Epidermal melanocyte (primary cell): ENCODE measurements around the gene RHPN2.
"Not testable (repeated sequence)": the region's sequence is repeated elsewhere in the genome, so short reads cannot be mapped to it uniquely, and the experiment has no call there.

Experiments
- DNase-seq: peaks from one replicate; pipeline ENCODE4 v3.0.0; 2011; ENCODE audit warnings: low spot score; ENCODE audit not compliant: insufficient read length

RHPN2 gene

GRCh38 chr19:33032218-33032781, 32.4 kb downstream of the RHPN2 start:
- no peak for DNase-seq

- no peak for DNase-seq
These were observed 34.9 kb downstream of the RHPN2 start for GRCh38 chr19:33029746-33030303.

DNA sequence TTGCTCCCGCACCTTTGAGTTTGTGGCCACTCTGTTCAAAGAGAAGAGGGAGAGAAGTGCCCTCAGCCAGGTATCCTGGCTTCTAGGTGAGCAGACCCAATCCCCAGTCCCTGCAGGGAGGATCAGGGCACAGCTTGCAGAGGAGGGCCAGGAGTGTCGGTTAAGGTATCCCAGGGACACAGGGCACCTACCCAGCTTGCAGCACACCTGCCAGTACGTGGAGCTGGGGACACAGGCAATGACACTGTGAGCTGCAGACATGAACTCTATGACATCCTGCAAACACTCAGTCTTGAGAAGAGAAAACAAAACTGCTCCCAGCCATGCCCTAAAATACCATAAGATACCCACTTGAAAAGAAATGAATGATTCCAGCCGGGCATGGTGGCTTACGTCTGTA, 38.1 kb downstream of the RHPN2 start:
- not testable (repeated sequence) for DNase-seq

DNA sequence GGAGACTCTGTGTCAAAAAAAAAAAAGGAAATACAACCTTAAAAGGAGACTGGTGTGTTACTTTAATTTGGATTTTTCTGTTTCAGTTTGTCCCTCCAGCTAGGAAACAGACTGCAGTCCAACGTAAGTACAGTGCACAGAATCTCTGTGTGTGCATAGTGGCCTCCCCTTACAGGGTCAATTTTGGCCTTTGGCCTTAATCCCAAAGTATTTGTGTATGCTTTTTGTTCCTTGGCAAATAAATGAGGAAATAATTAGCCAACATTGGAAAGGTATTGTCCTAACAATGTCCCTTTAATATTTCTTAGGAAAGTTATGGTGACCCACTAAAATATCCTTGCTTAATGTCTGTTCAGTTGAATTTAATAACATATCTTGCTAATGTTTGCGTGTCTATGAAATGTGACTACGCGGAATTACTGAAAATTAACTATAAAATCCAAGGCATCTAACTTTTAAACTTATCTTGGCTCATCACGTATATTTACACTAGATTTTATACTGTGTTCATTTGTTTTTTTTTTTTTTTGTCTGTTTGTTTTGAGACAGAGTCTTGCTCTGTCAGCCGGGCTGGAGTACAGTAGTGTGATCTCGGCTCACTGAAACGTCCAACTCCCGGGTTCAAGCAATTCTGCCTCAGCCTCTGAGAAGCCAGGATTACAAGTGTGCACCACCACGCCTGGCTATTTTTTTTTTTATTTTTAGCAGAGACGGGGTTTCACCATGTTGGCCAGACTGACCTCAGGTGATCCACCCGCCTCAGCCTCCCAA, 39.0 kb downstream of the RHPN2 start:
- not testable (repeated sequence) for DNase-seq

DNA sequence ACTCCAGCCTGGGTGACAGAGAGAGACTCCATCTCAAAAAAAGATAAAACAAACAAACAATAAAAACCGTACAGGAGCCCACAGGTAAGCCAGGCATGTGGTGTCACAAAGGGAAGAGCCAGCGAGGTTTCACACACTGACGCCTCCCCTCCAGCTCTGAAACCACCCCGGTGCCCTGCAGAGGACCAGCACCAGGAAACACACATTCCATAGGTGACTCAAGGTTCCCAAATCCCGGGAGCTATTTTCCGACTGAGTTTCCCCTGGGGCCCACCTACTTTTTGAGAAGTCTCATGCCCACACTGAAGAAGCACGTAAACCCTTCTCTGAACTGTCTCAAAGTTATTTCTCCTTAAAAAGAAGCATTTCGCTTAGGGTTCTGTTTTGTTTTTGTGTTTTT, 40.3 kb downstream of the RHPN2 start:
- no peak for DNase-seq

DNA sequence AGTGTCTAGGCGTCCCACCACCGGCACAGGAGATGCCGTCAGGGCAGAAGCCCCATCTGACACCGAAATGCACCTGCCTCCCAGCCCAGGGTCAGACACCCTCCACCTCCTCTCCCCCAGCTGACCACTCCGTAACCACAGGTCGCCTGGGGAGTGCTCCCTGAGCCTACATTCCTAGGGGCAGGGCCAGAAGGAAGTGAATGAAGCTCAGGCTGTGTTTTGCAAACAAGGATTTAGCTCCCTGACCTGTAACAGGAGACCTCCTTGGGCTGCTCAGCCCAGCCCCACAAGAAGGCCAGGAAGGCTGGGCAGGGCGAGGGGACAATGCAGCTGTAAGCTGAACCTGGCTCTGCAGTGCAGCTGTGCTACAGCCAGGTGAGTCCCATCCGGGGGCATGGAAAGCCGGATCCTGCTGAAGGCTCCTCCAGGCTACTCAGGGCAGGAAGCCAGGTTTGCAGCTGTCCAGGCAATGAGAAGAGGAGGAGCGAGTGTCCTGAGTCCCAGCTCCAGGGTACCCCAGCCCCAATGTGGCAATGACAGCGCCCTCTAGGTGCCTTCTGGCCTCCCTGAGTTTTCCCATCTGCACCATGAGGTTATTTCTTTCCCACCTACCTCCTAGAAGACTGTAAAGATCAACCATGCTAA, 42.1 kb downstream of the RHPN2 start:
- no peak for DNase-seq

DNA sequence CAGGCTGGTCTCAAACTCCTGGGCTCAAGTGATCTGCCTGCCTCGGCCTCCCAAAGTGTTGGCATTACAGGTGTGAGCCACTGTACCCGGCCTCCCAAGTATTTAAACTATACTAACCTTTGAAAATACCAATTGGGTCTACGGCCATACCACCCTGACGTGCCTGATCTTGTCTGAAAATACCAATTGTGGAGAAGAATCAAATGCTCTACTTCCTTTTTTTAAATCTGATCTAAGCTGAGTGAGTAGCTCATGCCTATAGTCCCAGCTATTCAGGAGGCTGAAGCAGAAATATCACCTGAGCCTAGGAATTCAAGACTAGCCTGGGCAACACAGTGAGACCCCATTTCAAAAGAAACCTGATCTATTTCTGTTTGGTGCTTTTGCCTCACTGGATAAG, 53.8 kb downstream of the RHPN2 start:
- DNase-seq, result not testable (repeated sequence)

GRCh38 chr19:33008738-33009137, 56.0 kb downstream of the RHPN2 start:
- no peak for DNase-seq

- DNase-seq, result no peak
These were observed 59.2 kb downstream of the RHPN2 start for GRCh38 chr19:33005440-33005839.

- not testable (repeated sequence) for DNase-seq
These were observed 61.2 kb downstream of the RHPN2 start for GRCh38 chr19:33003424-33004024.

DNA sequence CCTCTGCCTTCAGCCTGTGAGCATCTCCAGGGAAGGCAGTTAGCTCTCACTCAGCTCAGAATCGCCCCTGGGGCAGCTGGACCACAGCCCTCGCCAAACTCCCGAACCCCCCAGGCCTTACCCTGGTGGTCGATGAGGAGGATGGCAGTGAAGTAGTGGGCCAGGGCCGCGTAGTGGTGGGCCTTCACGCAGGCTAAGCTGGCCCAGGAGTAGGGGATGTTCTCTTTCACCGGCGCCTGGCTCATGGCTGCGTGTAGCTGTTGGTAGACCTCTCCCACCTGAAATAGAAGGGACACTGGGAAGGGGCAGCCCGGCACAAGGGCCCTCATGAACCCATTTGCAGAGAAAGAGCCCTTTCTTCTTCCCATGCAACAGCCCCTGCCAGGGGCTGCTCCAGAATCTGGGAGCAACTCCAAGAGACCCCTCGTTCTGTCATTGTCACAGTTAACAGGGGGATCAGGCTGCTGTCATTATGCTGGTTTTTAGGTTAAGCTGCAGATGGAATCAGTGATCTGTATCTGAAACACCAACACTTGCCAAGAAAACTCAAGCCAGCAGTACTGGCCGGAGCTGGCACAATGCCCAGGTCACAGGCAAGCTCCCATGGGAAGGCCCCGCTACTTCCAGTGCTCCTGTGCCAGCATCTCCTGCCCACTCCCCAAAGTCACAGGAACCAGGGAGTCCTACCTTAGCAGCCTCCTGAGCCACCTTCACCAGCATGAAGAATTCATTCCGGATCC, 62.4 kb downstream of the RHPN2 start:
- DNase-seq, result not testable (repeated sequence)

- DNase-seq, result no peak
These were observed 63.8 kb downstream of the RHPN2 start for GRCh38 chr19:33000910-33001309.

GRCh38 chr19:33000510-33000909, 64.2 kb downstream of the RHPN2 start:
- no peak for DNase-seq

DNA sequence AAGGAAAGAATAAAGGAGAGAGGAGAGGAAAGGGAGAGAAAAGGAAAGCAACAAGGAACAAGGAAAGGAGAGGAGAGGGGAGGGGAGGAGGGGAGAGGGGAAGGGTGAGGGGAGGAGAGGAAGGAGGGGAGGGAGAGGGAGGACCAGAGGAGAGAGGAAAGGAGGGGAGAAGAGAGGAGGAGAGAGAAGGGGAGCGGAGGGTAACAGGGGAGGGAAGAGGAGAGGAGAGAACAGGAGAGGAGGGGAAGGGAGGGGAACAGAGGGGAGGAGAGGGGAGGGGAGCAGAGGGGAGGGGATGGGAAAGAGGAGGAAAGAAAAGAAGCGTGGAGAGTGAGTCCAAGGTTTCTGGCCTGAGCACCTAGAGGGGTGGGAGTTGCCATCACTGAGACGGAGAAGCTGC, 66.0 kb downstream of the RHPN2 start:
- DNase-seq, result no peak

DNA sequence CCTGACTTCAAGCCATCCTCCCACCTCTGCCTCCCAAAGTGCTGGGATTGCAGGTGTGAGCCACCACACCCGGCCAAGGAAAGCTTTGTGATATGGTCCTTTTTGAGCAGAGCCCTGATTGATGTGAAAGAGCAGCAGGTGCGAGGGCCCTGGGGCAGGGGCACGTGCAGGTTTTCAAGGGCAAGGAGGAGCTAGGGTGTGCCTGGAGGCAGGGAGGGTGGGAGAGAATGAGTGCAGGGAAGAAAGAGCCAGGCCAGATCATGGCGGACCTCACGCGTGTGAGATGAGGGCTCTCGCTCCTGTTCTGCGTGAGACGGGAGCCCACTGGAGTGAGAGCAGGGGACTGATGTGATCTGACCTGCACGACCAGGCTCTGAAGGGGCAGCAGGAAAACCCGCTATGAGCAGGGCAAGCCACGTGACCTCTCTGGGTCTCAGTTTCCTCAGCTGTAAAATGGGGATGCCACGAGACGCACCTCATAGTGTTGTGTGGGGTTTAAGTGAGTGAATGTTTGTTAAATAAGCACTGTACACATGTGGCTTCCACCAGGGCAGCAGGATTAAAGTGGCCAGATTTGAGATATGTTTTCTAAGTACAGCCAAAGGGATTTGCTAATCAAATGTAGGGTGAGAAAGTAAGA, 66.9 kb downstream of the RHPN2 start:
- DNase-seq, result no peak

DNA sequence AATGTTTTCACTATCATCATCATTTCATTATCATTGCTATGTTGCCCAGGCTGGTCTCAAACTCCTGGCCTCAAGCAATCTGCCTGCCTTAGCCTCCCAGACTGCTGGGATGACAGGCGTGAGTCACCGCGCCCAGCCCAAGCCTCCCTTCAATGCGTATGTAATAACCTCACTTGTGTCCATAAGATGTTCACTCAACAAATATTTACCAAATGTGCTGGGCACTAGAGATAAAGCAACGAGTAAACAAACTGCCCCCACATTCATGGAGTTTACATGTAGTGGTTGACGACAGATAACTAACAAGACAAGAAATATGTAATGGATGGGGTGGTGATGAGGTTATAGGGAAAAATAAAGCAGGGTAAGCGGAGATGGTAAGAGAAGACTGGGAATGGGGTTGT, 67.6 kb downstream of the RHPN2 start:
- not testable (repeated sequence) for DNase-seq

DNA sequence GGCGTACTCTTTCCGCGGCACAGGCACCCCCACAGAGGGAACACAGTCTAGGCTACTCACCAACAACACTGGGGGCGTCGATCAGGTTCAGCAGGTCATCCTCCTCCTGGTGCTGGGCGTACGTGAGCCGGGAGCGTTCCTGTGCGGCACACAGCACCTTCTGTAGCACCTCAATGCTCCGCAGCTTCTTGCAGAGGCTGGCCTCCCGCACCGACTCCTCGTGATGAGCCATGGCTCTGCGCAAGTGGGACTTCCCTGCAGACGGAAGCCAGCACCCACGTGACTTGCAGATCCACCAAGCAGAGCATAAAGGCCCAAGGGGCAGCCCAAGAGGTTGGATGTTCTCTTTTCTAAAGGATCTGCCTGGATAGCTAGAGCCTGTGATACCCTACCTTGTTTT, 68.7 kb downstream of the RHPN2 start:
- DNase-seq, result not testable (repeated sequence)

DNA sequence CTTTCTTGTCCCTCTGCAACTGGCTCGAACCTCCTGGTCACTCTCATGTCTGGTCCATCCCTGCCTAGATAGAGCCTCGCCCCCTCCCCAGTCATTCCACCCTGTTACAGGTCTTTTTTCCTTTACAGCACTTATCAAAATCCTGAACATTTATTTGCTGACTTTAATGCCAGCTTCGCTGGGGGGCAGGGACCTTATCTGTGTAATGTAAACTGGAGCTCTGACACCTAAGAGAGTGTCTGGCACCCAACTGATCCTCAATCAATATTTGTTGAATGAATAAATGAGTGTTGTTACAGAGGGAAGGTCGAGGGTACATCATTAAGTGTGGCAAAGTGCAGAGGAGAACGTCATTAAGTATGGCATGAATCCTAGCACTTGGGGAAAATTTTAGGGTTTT, 76.0 kb downstream of the RHPN2 start:
- DNase-seq, result no peak

GRCh38 chr19:32988254-32988653, 76.4 kb downstream of the RHPN2 start:
- DNase-seq, result not testable (repeated sequence)

DNA sequence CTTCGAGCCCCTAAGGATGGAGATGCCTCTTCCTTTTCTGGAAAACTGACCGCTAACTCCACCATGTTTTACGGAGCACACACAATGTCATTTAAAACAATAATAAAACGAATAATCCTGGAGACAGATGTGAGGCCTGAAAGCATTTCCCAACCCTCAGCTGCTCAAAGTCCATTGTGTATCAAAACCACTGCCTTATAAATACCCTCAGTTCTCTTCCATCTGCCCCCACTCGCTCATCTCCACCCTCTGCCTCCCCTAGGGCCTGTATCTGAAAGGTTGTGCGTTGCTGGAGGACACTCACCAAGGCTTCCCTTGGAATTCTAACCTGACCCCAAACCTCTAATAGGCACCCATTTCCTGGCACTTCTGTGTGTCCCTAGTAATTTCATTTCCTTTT, 82.2 kb downstream of the RHPN2 start:
- DNase-seq, result not testable (repeated sequence)

GRCh38 chr19:32979807-32980206, 84.9 kb downstream of the RHPN2 start:
- not testable (repeated sequence) for DNase-seq
